T-helper 2 cell treated with Interferon-gamma antibody and Interleukin-4, amounts not matched to agents 5 μg/mL and 100 μg/mL, for 36 hours (primary cell): ENCODE measurements around the gene FAM110D.
A peak's percentile ranks its signal among the peaks of the same experiment; 100 is the strongest.

ENCODE experiments used
- DNase-seq: peaks from one replicate; pipeline ENCODE4 v3.0.0; 2021; ENCODE audit warnings: low spot score
- H3K27ac Mint-ChIP-seq: one replicate; pipeline ENCODE4 v1.8.0; 2021; ENCODE audit warnings: mild to moderate bottlenecking, mixed read lengths
- H3K27me3 Mint-ChIP-seq: one replicate; pipeline ENCODE4 v1.8.0; 2021; ENCODE audit warnings: low read depth, mixed read lengths
- H3K36me3 Mint-ChIP-seq: one replicate; pipeline ENCODE4 v1.8.0; 2021; ENCODE audit warnings: low read depth, mixed read lengths
- H3K4me1 Mint-ChIP-seq: one replicate; pipeline ENCODE4 v1.8.0; 2021; ENCODE audit warnings: low read depth, mixed read lengths
- H3K4me3 Mint-ChIP-seq: one replicate; pipeline ENCODE4 v1.8.0; 2022; ENCODE audit warnings: mild to moderate bottlenecking, moderate library complexity, mixed read lengths
- H3K9me3 Mint-ChIP-seq: one replicate; pipeline ENCODE4 v1.8.0; 2021; ENCODE audit warnings: mixed read lengths

Gene FAM110D

GRCh38 chr1:26163684-26164035 lies 4.8 kb downstream of the FAM110D start:
- DNase-seq = no peak
- H3K27ac Mint-ChIP-seq = no peak overlapping the region
- H3K9me3 Mint-ChIP-seq = no peaks in the 10 kb centered on the region
- peaks cover 53% of the 10 kb centered on the region for H3K27me3 Mint-ChIP-seq
- H3K4me1 Mint-ChIP-seq = peaks cover 21% of the 10 kb centered on the region
- H3K4me3 Mint-ChIP-seq = peak overlapping the region; percentile 34
- no peaks in the 10 kb centered on the region for H3K36me3 Mint-ChIP-seq

DNA sequence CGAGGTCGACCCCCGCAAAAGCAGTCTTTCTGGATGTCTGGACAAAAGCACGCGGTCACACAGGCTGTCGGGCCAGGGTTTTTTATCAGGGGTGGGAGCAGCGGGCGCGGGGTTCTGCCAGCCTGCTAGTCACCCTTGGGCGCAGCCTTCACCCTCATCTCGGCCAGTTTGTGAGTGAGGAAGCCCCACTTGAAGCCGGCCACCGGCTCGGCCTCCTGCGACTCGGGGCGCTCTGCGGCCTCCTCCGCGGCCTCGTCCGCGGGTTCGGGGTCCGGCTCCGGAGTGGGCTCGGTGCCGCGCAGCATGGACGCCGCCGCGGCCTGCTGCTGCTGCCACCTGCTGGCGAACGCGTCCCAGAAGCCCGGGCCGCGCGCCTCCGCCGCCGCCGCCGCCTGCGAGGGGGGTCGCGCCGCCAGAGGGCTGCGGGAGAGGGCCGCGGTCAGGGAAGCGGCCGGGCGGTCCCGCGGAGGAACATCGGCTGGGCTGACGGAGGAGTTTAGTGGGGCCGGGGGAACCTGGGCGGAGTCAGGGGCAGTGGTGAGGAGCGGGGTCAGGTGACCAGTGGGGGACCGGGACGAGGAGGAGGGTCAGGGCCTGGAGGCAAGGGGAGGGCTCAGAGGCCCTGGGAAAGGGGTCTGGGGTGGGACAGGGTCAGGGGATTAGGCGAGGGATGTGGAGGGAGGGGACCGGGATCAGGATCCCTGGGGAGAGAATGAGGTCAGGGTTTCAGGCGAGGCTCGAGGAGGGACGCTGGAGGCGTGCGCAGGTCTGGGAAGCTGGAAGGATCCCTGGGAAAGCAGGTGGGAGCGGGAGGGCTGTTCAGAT lies 5.4 kb downstream of the FAM110D start:
- Mint-ChIP-seq H3K27ac (no peak overlapping the region), H3K27me3 (peaks cover 49% of the 10 kb centered on the region), H3K4me1 (peaks cover 21% of the 10 kb centered on the region), H3K36me3 (no peaks in the 10 kb centered on the region), H3K9me3 (no peaks in the 10 kb centered on the region), H3K4me3 (peak overlapping the region; percentile 42)
- peak; percentile 49 for DNase-seq

DNA sequence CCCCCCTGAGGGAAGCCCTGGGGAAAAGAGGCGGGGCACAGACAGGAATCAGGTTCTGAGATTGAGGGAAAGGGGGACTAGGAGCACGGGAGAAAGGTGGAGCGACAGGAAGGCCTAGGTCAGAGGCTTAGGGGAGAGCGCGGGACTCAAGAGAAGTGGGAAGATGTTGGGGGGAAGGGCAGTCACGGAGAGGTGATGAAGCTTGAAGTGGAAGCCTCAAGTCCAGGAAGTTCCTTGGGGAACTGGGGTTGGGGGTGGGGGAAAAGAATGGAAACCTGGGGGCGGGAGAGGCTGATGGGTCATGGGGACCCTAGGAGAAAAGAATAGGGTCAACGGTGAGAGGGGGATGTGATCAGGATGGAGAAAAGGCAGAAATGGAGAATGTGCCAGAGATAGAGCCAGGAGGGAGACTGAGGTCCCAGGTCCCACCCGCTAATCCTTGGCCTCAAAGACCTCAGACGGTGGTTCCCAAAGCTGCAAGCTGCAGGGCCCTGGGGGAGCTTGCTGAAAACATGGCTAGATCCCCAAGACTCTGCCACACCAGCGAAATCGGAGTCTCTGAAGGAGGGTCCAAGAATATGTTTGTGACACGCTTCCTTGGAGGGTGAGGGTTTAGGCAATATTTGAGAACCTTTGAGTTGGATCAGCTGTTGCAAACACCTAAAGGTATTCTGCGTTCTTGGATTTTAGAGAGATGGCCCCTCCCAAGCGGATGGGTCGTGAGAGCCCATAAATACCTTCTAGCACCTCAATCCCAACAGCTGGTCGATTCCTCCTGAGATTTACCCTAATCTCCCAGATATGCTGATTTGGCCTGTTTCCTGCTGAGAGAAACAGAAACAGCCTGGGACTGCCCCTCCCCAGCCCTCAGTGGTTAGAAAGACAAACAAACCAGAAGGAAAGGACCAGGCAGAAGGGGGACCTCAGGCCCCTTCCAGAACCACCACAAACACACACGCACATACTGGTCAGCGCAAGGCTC lies 6.3 kb downstream of the FAM110D start:
- peaks cover 22% of the 10 kb centered on the region for H3K4me1 Mint-ChIP-seq
- H3K36me3 Mint-ChIP-seq = no peaks in the 10 kb centered on the region
- peak overlapping the region; percentile 42 for H3K4me3 Mint-ChIP-seq
- H3K9me3 Mint-ChIP-seq = no peaks in the 10 kb centered on the region
- H3K27me3 Mint-ChIP-seq = peaks cover 42% of the 10 kb centered on the region
- no peak for DNase-seq
- H3K27ac Mint-ChIP-seq = no peak overlapping the region

GRCh38 chr1:26166719-26167281 lies 7.9 kb downstream of the FAM110D start:
- no peak for DNase-seq
- H3K4me3 Mint-ChIP-seq = no peak overlapping the region
- H3K9me3 Mint-ChIP-seq = no peaks in the 10 kb centered on the region
- H3K36me3 Mint-ChIP-seq = no peaks in the 10 kb centered on the region
- H3K4me1 Mint-ChIP-seq = peaks cover 25% of the 10 kb centered on the region
- H3K27me3 Mint-ChIP-seq = peaks cover 31% of the 10 kb centered on the region
- H3K27ac Mint-ChIP-seq = no peak overlapping the region

GRCh38 chr1:26168410-26169197 lies 9.7 kb downstream of the FAM110D start, which contains the start of gene C1orf232:
TSS of gene C1orf232 (minus strand) at chr1:26168963. CDS start at chr1:26168499, 464 bp downstream.
- no peaks in the 10 kb centered on the region for H3K36me3 Mint-ChIP-seq
- peaks cover 21% of the 10 kb centered on the region for H3K4me1 Mint-ChIP-seq
- H3K9me3 Mint-ChIP-seq = no peaks in the 10 kb centered on the region
- H3K27me3 Mint-ChIP-seq = peaks cover 23% of the 10 kb centered on the region
- peak within 1 kb of the TSS; percentile 86 for H3K27ac Mint-ChIP-seq
- no peak for DNase-seq
- H3K4me3 Mint-ChIP-seq = peak within 1 kb of the TSS; percentile 90

- H3K9me3 Mint-ChIP-seq = no peaks in the 10 kb centered on the region
- peaks cover 21% of the 10 kb centered on the region for H3K27me3 Mint-ChIP-seq
- H3K36me3 Mint-ChIP-seq = no peaks in the 10 kb centered on the region
- peaks cover 20% of the 10 kb centered on the region for H3K4me1 Mint-ChIP-seq
- no peak for DNase-seq
- peak overlapping the region; percentile 62 for H3K27ac Mint-ChIP-seq
- peak overlapping the region; percentile 75 for H3K4me3 Mint-ChIP-seq
Measured at GRCh38 chr1:26169198-26169554, 10.3 kb downstream of the FAM110D start.

GRCh38 chr1:26169669-26170471 lies 11.0 kb downstream of the FAM110D start, which contains the start of gene ZNF593:
TSS of gene ZNF593 (plus strand) at chr1:26169908. CDS start at chr1:26169984, 76 bp downstream.
- H3K27me3 Mint-ChIP-seq = peaks cover 18% of the 10 kb centered on the region
- DNase-seq = peak; percentile 92
- H3K27ac Mint-ChIP-seq = peak within 1 kb of the TSS; percentile 86
- H3K9me3 Mint-ChIP-seq = no peaks in the 10 kb centered on the region
- peaks cover 20% of the 10 kb centered on the region for H3K4me1 Mint-ChIP-seq
- no peaks in the 10 kb centered on the region for H3K36me3 Mint-ChIP-seq
- peak within 1 kb of the TSS; percentile 90 for H3K4me3 Mint-ChIP-seq

- no peaks in the 10 kb centered on the region for H3K36me3 Mint-ChIP-seq
- H3K27ac Mint-ChIP-seq = peak overlapping the region; percentile 86
- peaks cover 15% of the 10 kb centered on the region for H3K4me1 Mint-ChIP-seq
Measured at GRCh38 chr1:26170472-26170821, 11.6 kb downstream of the FAM110D start.

DNA sequence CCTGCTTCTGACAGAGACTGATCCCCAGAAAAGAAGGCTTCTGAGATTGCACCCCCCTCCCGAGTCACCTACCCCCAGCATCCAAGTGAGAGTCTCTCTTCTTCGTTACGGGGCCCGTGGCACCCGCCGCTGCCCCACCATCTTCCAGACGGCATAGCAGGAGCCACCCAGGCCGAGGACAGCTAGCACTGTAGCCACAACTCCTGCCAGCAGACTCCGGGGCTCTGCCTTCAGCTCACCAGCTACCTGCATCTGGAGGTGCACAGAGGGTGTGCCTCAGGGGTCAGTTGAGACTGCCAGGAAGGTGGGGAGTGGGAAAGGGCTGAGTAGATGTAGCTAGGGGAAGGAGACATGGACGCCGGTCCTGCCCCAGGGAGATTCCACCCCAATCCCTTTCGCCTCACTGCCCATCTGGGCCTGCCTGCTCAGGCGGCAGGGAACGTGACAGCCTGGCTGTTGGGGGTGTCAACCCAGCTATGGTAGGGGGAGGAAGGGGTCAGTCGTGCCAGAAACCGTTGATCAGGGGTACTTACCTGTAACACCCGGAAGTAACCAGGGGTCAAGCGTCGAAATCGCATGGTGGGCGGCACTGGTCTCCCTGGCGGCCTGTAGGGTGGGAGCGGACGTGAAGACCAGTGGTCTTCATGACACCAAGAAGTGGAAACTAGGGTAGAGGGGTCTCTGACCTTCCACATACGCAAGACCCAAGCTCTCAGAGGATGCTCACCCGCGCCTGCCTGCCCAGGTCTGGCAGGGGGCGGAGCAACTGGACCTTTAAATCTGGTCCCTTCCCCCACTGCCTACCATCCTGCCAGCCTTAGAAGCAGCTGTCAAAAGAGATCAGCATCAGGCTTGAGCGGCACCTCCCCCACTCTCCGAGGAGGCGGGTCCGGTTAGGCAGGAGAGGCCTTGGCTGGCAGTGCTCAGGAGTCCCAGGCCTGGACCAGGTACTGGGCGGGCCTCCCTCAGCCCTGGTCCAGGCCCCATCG lies 12.5 kb downstream of the FAM110D start, which contains the start of gene ZNF593OS:
Gene ZNF593OS (minus strand): TSS at position 749 of the 989 bp plus-strand sequence. CDS start 171 bp downstream, at position 578.
- Mint-ChIP-seq H3K27ac (peak within 1 kb of the TSS; percentile 68), H3K4me3 (peak within 1 kb of the TSS; percentile 90), H3K9me3 (no peaks in the 10 kb centered on the region), H3K27me3 (peaks cover 5% of the 10 kb centered on the region), H3K4me1 (peaks cover 11% of the 10 kb centered on the region), H3K36me3 (no peaks in the 10 kb centered on the region)
- no peak for DNase-seq

More at GRCh38 chr1:26170472-26170821, 11.6 kb downstream of the FAM110D start:
- H3K4me3 Mint-ChIP-seq = peak overlapping the region; percentile 90
- DNase-seq = no peak
- H3K9me3 Mint-ChIP-seq = no peaks in the 10 kb centered on the region
- H3K27me3 Mint-ChIP-seq = peaks cover 12% of the 10 kb centered on the region

- Mint-ChIP-seq H3K36me3 (no peaks in the 10 kb centered on the region), H3K9me3 (no peaks in the 10 kb centered on the region), H3K4me1 (peaks cover 2% of the 10 kb centered on the region), H3K27me3 (no peaks in the 10 kb centered on the region), H3K4me3 (no peak overlapping the region), H3K27ac (no peak overlapping the region)
- DNase-seq = no peak
Measured at GRCh38 chr1:26175346-26175745, 16.5 kb downstream of the FAM110D start.

- no peaks in the 10 kb centered on the region for H3K9me3 Mint-ChIP-seq
- no peaks in the 10 kb centered on the region for H3K36me3 Mint-ChIP-seq
- H3K27me3 Mint-ChIP-seq = no peaks in the 10 kb centered on the region
- DNase-seq = no peak
- H3K4me1 Mint-ChIP-seq = no peaks in the 10 kb centered on the region
- no peak within 1 kb of the TSS for H3K27ac Mint-ChIP-seq
- H3K4me3 Mint-ChIP-seq = peak within 1 kb of the TSS; percentile 59
Measured at GRCh38 chr1:26177182-26177684, 18.4 kb downstream of the FAM110D start, which contains the start of gene CNKSR1. TSS of gene CNKSR1 (plus strand) at chr1:26177491. CDS start at chr1:26177548, 57 bp downstream.
